Large intestine (tissue), 3 donors: ENCODE measurements around the gene CACNA1B. TPM values are rescaled to one million over a fixed set of nuclear protein-coding genes. Genes with fewer than 3 reads are reported as not detected.

Experiments used
- DNase-seq, 2 donors: peaks; one replicate each; pipeline versions ENCODE4 v3.0.0 to v3.0.0-alpha.2; 2013
- H3K27ac ChIP-seq: one replicate; pipeline ENCODE4 v1.5.1; 2013; ENCODE audit warnings: low read length
- H3K27me3 ChIP-seq: 2 replicates; pipeline ENCODE4 v1.6.1; 2013; ENCODE audit warnings: low read length; ENCODE audit not compliant: control insufficient read depth, insufficient read depth
- H3K36me3 ChIP-seq: 2 replicates; pipeline ENCODE4 v1.6.1; 2013; ENCODE audit warnings: low read length; ENCODE audit not compliant: control insufficient read depth, insufficient read depth
- H3K4me1 ChIP-seq: one replicate; pipeline ENCODE4 v1.6.1; 2013; ENCODE audit warnings: low read length; ENCODE audit not compliant: control insufficient read depth, insufficient read depth
- H3K4me3 ChIP-seq: one replicate; pipeline ENCODE4 v1.5.1; 2013; ENCODE audit warnings: low read length
- H3K9me3 ChIP-seq: one replicate; pipeline ENCODE4 v1.6.1; 2013; ENCODE audit warnings: mild to moderate bottlenecking, low read depth, low read length, moderate library complexity; ENCODE audit not compliant: control insufficient read depth
- WGBS: methylation state at CpG from one replicate; pipeline ENCODE4 v1.1.5; 2013; ENCODE audit warnings: low lambda C conversion rate; ENCODE audit not compliant: insufficient coverage; 5-methylcytosine and 5-hydroxymethylcytosine counted together
- polyA plus RNA-seq: library from polyadenylated mRNA; unstranded; fragments of 120-200 nt; gene quantifications from one replicate; pipeline ENCODE4 v1.2.1, GENCODE V29; 2013

CACNA1B gene
- polyA plus RNA-seq, 1 donor, result 1.8 TPM

GRCh38 chr9:137986268-137987099 is 108.9 kb downstream of the CACNA1B start:
- Histone ChIP-seq H3K36me3 (no peaks in the 10 kb centered on the region), H3K27ac (no peak overlapping the region), H3K4me3 (no peak overlapping the region), H3K4me1 (no peaks in the 10 kb centered on the region), H3K9me3 (no peaks in the 10 kb centered on the region), H3K27me3 (no peaks in the 10 kb centered on the region)
- DNase-seq, result no peak
- 93% methylated on average over 3 of the region's 22 CpGs for WGBS

- no CpG with 5 or more reads among the region's 10 CpGs for WGBS
- Histone ChIP-seq H3K4me3 (no peak overlapping the region), H3K36me3 (no peaks in the 10 kb centered on the region), H3K9me3 (no peaks in the 10 kb centered on the region), H3K27ac (no peak overlapping the region), H3K27me3 (no peaks in the 10 kb centered on the region), H3K4me1 (no peaks in the 10 kb centered on the region)
- DNase-seq, result no peak
These were observed 109.9 kb downstream of the CACNA1B start for GRCh38 chr9:137987244-137988030.

GRCh38 chr9:137988051-137988450 is 110.5 kb downstream of the CACNA1B start:
- Histone ChIP-seq H3K9me3 (no peaks in the 10 kb centered on the region), H3K27ac (no peak overlapping the region), H3K4me1 (no peaks in the 10 kb centered on the region), H3K4me3 (no peak overlapping the region), H3K27me3 (no peaks in the 10 kb centered on the region), H3K36me3 (no peaks in the 10 kb centered on the region)
- WGBS, result 83% methylated on average over 1 of the region's 8 CpGs
- no peak for DNase-seq

- no peak overlapping the region for H3K27ac ChIP-seq
- H3K9me3 ChIP-seq, result no peaks in the 10 kb centered on the region
- H3K36me3 ChIP-seq, result no peaks in the 10 kb centered on the region
- H3K4me1 ChIP-seq, result no peaks in the 10 kb centered on the region
- no peaks in the 10 kb centered on the region for H3K27me3 ChIP-seq
- WGBS, result 100% methylated on average over 1 of the region's 1 CpG
- no peak for DNase-seq
- H3K4me3 ChIP-seq, result no peak overlapping the region
These were observed 111.1 kb downstream of the CACNA1B start for GRCh38 chr9:137988701-137989100.

GRCh38 chr9:137989156-137989555 is 111.6 kb downstream of the CACNA1B start:
- H3K9me3 ChIP-seq, result no peaks in the 10 kb centered on the region
- H3K4me1 ChIP-seq, result no peaks in the 10 kb centered on the region
- 100% methylated on average over 1 of the region's 7 CpGs for WGBS
- no peak overlapping the region for H3K27ac ChIP-seq
- H3K4me3 ChIP-seq, result no peak overlapping the region
- no peak for DNase-seq
- no peaks in the 10 kb centered on the region for H3K36me3 ChIP-seq
- H3K27me3 ChIP-seq, result no peaks in the 10 kb centered on the region

- Histone ChIP-seq H3K9me3 (no peaks in the 10 kb centered on the region), H3K27ac (no peak overlapping the region), H3K4me1 (no peaks in the 10 kb centered on the region), H3K27me3 (no peaks in the 10 kb centered on the region), H3K4me3 (no peak overlapping the region), H3K36me3 (no peaks in the 10 kb centered on the region)
- WGBS, result no CpG with 5 or more reads among the region's 8 CpGs
- DNase-seq, result no peak
These were observed 112.6 kb downstream of the CACNA1B start for GRCh38 chr9:137989999-137990715.

GRCh38 chr9:138003485-138004190 is 126.1 kb downstream of the CACNA1B start:
- Histone ChIP-seq H3K4me1 (no peaks in the 10 kb centered on the region), H3K9me3 (no peaks in the 10 kb centered on the region), H3K27ac (no peak overlapping the region), H3K36me3 (no peaks in the 10 kb centered on the region), H3K27me3 (no peaks in the 10 kb centered on the region), H3K4me3 (no peak overlapping the region)
- 100% methylated on average over 2 of the region's 13 CpGs for whole genome bisulfite sequencing
- no peak for DNase-seq

GRCh38 chr9:138006576-138007233 is 129.1 kb downstream of the CACNA1B start:
- H3K27me3 ChIP-seq, result no peaks in the 10 kb centered on the region
- H3K27ac ChIP-seq, result no peak overlapping the region
- H3K9me3 ChIP-seq, result no peaks in the 10 kb centered on the region
- H3K36me3 ChIP-seq, result no peaks in the 10 kb centered on the region
- DNase-seq, result no peak
- WGBS, result no CpG with 5 or more reads among the region's 25 CpGs
- no peaks in the 10 kb centered on the region for H3K4me1 ChIP-seq
- H3K4me3 ChIP-seq, result no peak overlapping the region

- Histone ChIP-seq H3K27me3 (no peaks in the 10 kb centered on the region), H3K4me3 (no peak overlapping the region), H3K4me1 (no peaks in the 10 kb centered on the region), H3K27ac (no peak overlapping the region), H3K9me3 (no peaks in the 10 kb centered on the region), H3K36me3 (no peaks in the 10 kb centered on the region)
- WGBS, result no CpG with 5 or more reads among the region's 9 CpGs
- no peak for DNase-seq
These were observed 130.0 kb downstream of the CACNA1B start for GRCh38 chr9:138007566-138007917.
